Subcutaneous abdominal adipose tissue (tissue), 5 donors: ENCODE measurements around the gene MCM9.
"Not testable (repeated sequence)": the region's sequence is repeated elsewhere in the genome, so short reads cannot be mapped to it uniquely, and the experiment has no call there.

Source experiments
- H3K27ac ChIP-seq: one replicate; pipeline ENCODE4 v1.7.0; 2013; ENCODE audit warnings: low read depth, mild to moderate bottlenecking, inconsistent platforms, low read length, moderate library complexity
- H3K27me3 ChIP-seq, 5 donors: one replicate each; pipeline ENCODE4 v1.7.0; 2013; ENCODE audit warnings: low read length in 5 of 5, inconsistent platforms in 1 of 5; ENCODE audit not compliant: control insufficient read depth in 5 of 5, insufficient read depth in 4 of 5
- H3K36me3 ChIP-seq, 5 donors: one replicate each; pipeline ENCODE4 v1.7.0; 2013; ENCODE audit warnings: low read length in 5 of 5; ENCODE audit not compliant: control insufficient read depth in 5 of 5, insufficient read depth in 5 of 5
- H3K4me1 ChIP-seq, 5 donors: one replicate each; pipeline ENCODE4 v1.7.0; 2013; ENCODE audit warnings: low read length in 5 of 5, mild to moderate bottlenecking in 3 of 5, moderate library complexity in 1 of 5; ENCODE audit not compliant: control insufficient read depth in 5 of 5, insufficient read depth in 5 of 5
- H3K4me3 ChIP-seq, 5 donors: one replicate each; pipeline ENCODE4 v1.7.0; 2013; ENCODE audit warnings: low read length in 5 of 5, low read depth in 1 of 5
- H3K9ac ChIP-seq, 5 donors: one replicate each; pipeline ENCODE4 v1.7.0; 2013; ENCODE audit warnings: low read length in 5 of 5, mild to moderate bottlenecking in 4 of 5, moderate library complexity in 3 of 5
- H3K9me3 ChIP-seq, 5 donors: one replicate each; pipeline ENCODE4 v1.7.0; 2013; ENCODE audit warnings: low read length in 5 of 5; ENCODE audit not compliant: control insufficient read depth in 5 of 5
- donor health status: healthy.
- donor health status: healthy.
- donor health status: healthy.
- donor health status: healthy.
- donor health status: healthy.

The MCM9 gene

GRCh38 chr6:118815495-118815894 lies 119.5 kb downstream of the MCM9 start:
- Histone ChIP-seq H3K27me3 (no peaks in the 10 kb centered on the region), H3K27ac (no peak overlapping the region), H3K9me3 (no peaks in the 10 kb centered on the region), H3K4me3 (no peak overlapping the region), H3K4me1 (no peaks in the 10 kb centered on the region), H3K9ac (no peak overlapping the region), H3K36me3 (peaks cover 9 to 22% (median 19%) of the 10 kb centered on the region in 5 donors)

DNA sequence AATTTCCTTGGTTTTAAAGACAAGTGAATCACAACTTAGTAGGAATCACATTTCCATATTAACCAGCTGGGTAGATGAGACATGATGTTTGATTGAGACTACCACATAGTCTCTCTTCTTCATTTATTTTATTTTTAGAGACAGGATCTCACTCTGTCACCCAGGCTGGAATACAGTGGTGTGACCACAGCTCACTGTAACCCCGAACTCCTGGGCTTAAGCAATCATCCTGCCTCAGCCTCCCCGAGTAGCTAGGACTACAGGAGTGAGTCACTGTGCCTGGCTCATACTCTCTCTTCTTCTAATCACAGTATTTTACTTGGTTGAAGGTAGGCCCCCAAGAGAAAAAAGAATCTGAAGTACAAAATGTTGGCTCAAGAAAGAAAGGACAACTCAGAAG lies 121.2 kb downstream of the MCM9 start:
- Histone ChIP-seq H3K27ac (no peak overlapping the region), H3K9ac (no peak overlapping the region), H3K27me3 (no peaks in the 10 kb centered on the region), H3K4me1 (no peaks in the 10 kb centered on the region), H3K4me3 (no peak overlapping the region), H3K9me3 (no peaks in the 10 kb centered on the region), H3K36me3 (peaks cover 9 to 24% (median 19%) of the 10 kb centered on the region in 5 donors)

DNA sequence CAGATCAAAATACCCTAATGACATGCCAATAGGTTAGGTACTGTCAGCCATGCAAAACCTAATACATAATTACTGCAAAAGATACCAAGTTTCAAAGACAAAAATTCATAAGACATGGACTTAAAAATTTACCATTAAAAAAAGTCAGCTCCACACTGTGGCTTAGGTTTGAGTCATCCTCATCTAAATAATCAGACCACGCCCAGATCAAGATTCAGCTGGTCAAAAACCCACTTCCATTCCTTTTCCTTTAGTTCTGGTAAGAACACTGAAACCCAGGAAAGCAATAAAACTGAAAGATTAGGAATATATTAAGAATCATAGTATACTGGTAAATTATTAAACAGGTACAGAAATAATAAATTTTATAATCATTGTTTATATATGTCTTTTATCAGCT lies 122.0 kb downstream of the MCM9 start:
- no peaks in the 10 kb centered on the region for H3K4me1 ChIP-seq
- no peak overlapping the region for H3K9ac ChIP-seq
- no peaks in the 10 kb centered on the region for H3K27me3 ChIP-seq
- no peak overlapping the region for H3K4me3 ChIP-seq
- H3K9me3 ChIP-seq, result no peaks in the 10 kb centered on the region
- no peak overlapping the region for H3K27ac ChIP-seq
- H3K36me3 ChIP-seq, result peaks cover 9 to 24% (median 19%) of the 10 kb centered on the region in 5 donors

DNA sequence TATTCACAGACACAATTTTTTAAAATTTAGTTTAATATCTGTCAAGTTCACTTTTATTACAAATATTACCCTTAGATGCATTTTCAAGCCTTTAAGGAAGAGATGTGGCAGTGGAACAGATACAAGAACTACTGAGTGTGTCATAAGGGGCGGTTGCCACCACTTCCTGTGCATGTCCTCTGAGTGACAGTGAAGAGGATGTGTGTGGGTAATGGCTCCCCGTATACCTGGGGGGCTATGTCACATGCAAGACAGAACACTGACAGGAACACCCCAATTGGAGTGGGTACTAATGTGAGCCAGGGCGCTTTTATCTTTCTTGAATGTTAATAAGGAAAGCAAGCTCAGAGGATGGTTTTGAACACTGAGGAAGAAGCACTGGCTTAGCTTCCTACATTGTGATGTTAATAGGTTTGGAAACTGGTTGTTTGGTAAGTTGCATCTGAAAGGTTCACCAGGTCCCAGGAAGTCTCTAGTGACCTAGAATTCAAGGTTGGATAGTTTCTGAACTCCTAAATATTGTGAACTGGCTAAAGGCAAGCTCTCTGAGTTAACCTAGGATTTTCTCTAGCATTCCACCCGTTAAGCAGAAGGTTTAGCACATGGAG lies 124.4 kb downstream of the MCM9 start:
- Histone ChIP-seq H3K4me3 (no peak overlapping the region), H3K36me3 (peaks cover 6 to 18% (median 9%) of the 10 kb centered on the region in 5 donors), H3K27me3 (no peaks in the 10 kb centered on the region), H3K27ac (no peak overlapping the region), H3K9me3 (no peaks in the 10 kb centered on the region), H3K9ac (no peak overlapping the region), H3K4me1 (no peaks in the 10 kb centered on the region)

DNA sequence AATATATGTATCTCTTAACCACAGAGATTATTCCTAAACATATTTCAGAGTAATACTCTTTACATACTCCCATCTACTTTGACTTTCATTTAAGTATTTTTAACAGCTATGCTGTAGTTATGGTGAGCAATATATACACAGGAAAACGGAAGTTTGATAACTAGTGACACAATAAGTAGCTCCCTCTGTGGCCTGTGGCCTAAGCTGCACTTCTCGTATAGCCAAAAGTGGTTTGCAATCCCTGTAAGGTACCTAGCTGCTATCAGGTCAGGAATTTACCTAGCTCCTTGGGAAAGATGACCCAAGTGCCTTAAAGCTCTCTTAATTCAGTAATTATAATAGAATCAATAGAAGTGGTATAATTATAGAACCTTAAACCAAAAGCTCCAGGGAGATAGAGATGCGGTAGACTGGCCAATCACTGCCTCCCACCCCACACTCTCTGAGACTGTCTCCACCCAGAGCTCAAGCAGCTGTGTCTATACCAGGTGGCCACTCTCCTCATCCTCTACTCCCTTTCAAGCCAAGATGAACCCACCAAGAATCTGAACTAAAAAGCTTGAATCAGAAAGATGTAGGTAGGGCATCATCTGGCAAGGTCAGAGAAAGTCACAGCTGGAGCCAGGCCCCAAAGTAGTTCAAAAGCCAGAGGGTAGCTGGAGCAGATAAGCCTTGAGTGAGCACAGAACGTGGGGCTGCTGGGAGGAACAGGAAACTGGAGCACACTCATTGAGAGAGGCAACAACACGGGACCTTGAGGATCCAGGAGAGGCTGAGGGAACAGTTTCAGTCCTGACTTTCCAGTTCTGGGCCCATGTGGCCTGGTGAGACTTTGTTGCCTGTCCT lies 125.9 kb downstream of the MCM9 start:
- H3K9me3 ChIP-seq, result no peaks in the 10 kb centered on the region
- H3K9ac ChIP-seq, result no peak overlapping the region
- H3K4me1 ChIP-seq, result no peaks in the 10 kb centered on the region
- H3K27me3 ChIP-seq, result no peaks in the 10 kb centered on the region
- H3K4me3 ChIP-seq, result no peak overlapping the region
- no peak overlapping the region for H3K27ac ChIP-seq
- H3K36me3 ChIP-seq, result peaks cover 0 to 10% (median 6%) of the 10 kb centered on the region in 5 donors

DNA sequence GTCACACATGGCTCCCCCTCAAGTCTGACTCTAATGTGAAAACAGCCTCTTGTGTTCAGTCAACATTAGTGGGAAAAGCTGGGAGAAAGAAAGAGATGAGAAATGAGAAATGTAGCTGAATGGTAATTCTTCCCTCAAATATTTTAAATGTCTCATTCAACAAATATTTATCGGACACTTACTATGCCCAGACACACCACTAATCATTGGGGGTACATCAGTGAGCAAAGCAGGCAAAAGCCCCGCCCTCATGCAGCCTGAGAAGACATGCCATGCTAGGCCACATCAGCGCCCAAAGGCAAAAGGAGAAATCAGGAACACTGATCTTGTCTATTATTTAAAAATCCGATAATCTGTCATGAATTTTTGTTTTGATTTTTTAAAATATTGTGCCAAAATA lies 130.9 kb downstream of the MCM9 start:
- Histone ChIP-seq H3K27ac (no peak overlapping the region), H3K27me3 (no peaks in the 10 kb centered on the region), H3K4me3 (no peak overlapping the region), H3K9ac (no peak overlapping the region), H3K4me1 (peaks cover 0 to 9% (median 7%) of the 10 kb centered on the region in 5 donors), H3K9me3 (no peaks in the 10 kb centered on the region), H3K36me3 (no peaks in the 10 kb centered on the region)

DNA sequence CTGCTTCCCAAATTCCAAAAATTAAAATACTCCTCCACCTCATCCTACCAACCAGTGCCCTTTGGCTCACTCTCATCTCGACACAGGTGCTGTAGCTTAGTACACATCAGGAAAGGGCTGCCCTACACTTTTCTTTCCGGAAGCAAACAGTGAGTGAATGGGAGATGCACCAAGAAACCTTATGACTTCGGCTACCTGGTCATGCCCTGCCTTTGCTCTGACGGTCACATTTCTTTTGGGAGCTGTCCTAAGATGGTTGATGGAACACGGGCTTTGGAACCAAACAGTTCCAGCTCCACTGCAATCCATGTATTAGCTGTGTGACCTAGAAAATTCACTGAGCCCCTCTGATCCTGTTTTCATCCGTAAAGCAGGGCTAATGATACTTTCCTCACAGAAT lies 133.7 kb downstream of the MCM9 start:
- Histone ChIP-seq H3K4me3 (no peak overlapping the region), H3K36me3 (no peaks in the 10 kb centered on the region), H3K4me1 (peaks cover 0 to 9% (median 7%) of the 10 kb centered on the region in 5 donors), H3K27ac (no peak overlapping the region), H3K9me3 (no peaks in the 10 kb centered on the region), H3K9ac (no peak overlapping the region), H3K27me3 (no peaks in the 10 kb centered on the region)

GRCh38 chr6:118800394-118801071 lies 134.4 kb downstream of the MCM9 start:
- Histone ChIP-seq H3K27ac (no peak overlapping the region), H3K9me3 (no peaks in the 10 kb centered on the region), H3K36me3 (no peaks in the 10 kb centered on the region), H3K27me3 (no peaks in the 10 kb centered on the region), H3K4me3 (peak overlapping the region in 3 of 5 donors; percentile 23 to 39 (median 37)), H3K4me1 (peaks cover 0 to 9% (median 7%) of the 10 kb centered on the region in 5 donors), H3K9ac (no peak overlapping the region)

GRCh38 chr6:118799826-118800225 lies 135.1 kb downstream of the MCM9 start:
- Histone ChIP-seq H3K4me3 (no peak overlapping the region), H3K27me3 (no peaks in the 10 kb centered on the region), H3K27ac (no peak overlapping the region), H3K9me3 (no peaks in the 10 kb centered on the region), H3K36me3 (no peaks in the 10 kb centered on the region), H3K4me1 (peaks cover 0 to 9% (median 7%) of the 10 kb centered on the region in 5 donors), H3K9ac (no peak overlapping the region)

GRCh38 chr6:118796548-118796947 lies 138.4 kb downstream of the MCM9 start:
- not testable (repeated sequence) for H3K27me3 ChIP-seq, H3K36me3 ChIP-seq, H3K27ac ChIP-seq, H3K4me3 ChIP-seq, H3K4me1 ChIP-seq, H3K9me3 ChIP-seq, H3K9ac ChIP-seq
